Measurements from ENCODE around the gene TRAF3IP3.

Gene TRAF3IP3

GRCh38 chr1:209829716-209830115 lies 73.9 kb downstream of the TRAF3IP3 start:
- no peak for DNase-seq

DNA sequence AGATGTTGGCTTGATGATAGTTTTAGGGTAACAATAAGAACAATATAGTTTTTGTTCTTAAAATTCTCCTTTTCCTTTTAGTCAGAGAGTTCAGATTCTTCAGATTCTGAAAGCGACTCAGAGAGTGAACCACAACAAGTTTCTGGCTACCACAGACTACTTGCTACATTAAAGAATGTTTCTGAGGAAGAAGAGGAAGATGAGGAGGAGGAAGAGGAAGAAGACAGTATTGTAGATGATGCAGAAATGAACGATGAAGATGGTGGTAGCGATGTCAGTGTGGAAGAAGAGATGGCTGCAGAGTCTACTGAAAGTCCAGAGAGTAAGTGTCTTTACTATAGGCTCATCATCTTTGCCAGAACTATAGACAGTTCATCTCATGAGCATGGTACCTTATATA lies 74.9 kb downstream of the TRAF3IP3 start:
- DNase-seq: no peak

GRCh38 chr1:209831615-209832014 lies 75.8 kb downstream of the TRAF3IP3 start:
- no peak for DNase-seq

Measured in NCI-H2081 (cell line).